ENCODE data around the gene ZNF8. TPM values are rescaled to one million over a fixed set of nuclear protein-coding genes. Genes with fewer than 3 reads are reported as not detected.
"Not testable (repeated sequence)": the region's sequence is repeated elsewhere in the genome, so short reads cannot be mapped to it uniquely, and the experiment has no call there.

ZNF8 gene
- 1 to 10 TPM; 3.6 to 4.2 TPM for total RNA-seq

DNA sequence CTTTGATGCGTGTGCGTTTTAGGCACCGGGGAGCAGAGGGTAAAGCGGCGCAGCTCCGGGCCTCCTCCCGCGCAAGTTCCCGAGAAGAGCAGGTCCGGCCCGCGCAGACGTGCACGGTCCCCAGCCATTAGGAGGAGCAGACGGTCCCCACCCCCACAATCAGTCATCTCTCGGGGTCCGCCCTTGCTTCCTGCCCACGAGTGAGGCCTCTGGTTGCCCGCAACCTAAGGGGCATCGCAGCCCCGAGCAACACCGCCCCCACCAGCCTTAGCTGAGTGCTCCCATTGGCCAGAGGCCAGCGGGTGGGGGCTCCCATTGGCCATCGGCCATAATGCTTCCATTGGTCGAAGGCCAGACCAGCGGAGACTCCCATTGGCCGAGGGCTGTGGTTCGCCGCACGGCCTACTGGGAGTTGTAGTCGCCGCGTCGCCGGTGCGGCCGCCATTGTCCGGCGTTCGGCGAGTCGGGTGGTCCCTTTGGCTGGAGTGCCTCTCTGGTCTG lies at the start of gene ZNF8:
Gene ZNF8 (plus strand): TSS at position 415 of the 501 bp plus-strand sequence. CDS start 127 bp downstream, outside the sequence.
- DNase-seq (ENCODE audit: low spot score) (peak; percentile 98), ATAC-seq (peak; percentile 99)
- Mint-ChIP-seq H3K9me3 (no peaks in the 10 kb centered on the region), H3K36me3 (peaks cover 38% of the 10 kb centered on the region), H3K27me3 (no peaks in the 10 kb centered on the region), H3K27ac (peak within 1 kb of the TSS; percentile 96), H3K4me1 (ENCODE audit: low read depth in 2 of 2) (peaks cover 25 to 39% of the 10 kb centered on the region in 2 donors), H3K4me3 (peak within 1 kb of the TSS; percentile 95)

DNA sequence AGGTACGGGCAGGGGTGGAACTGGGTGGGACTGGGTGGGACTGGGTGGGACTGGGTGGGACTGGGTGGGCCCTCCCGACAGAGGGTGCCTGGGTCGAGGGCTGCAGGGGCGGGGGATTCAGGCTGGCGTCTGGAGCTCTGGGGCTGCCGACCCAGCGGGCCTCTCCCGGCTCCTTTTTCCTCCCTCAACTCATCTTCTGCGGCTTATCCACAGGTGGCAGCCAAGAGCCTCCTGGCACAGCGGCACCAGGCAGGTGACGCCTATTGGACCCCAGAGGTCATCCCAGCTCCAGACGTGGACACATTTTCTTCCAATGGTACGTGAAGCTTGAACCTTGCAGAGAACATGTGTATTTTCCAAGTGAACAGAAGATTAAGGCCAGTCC lies 49.5 kb upstream of the ZNF8 start:
- H3K27ac Mint-ChIP-seq, result peak overlapping the region; percentile 88 to 90
- H3K4me1 Mint-ChIP-seq (ENCODE audit: low read depth in 2 of 2), result peaks cover 32 to 36% of the 10 kb centered on the region in 2 donors
- H3K9me3 Mint-ChIP-seq, result peaks cover 18% of the 10 kb centered on the region
- peaks cover 0 to 5% of the 10 kb centered on the region in 2 donors for H3K27me3 Mint-ChIP-seq
- no peak for ATAC-seq
- H3K36me3 Mint-ChIP-seq, result peaks cover 54% of the 10 kb centered on the region
- H3K4me3 Mint-ChIP-seq, result peak overlapping the region; percentile 95
- no peak for DNase-seq (ENCODE audit: low spot score)

GRCh38 chr19:58237324-58237723 lies 41.4 kb upstream of the ZNF8 start:
- DNase-seq (ENCODE audit: low spot score) (no peak), ATAC-seq (no peak)
- H3K36me3 Mint-ChIP-seq, result peaks cover 57% of the 10 kb centered on the region
- no peak overlapping the region for H3K27ac Mint-ChIP-seq
- no peak overlapping the region for H3K4me3 Mint-ChIP-seq
- peaks cover 7% of the 10 kb centered on the region for H3K9me3 Mint-ChIP-seq
- H3K4me1 Mint-ChIP-seq (ENCODE audit: low read depth in 2 of 2), result peaks cover 7 to 11% of the 10 kb centered on the region in 2 donors
- H3K27me3 Mint-ChIP-seq, result no peaks in the 10 kb centered on the region

DNA sequence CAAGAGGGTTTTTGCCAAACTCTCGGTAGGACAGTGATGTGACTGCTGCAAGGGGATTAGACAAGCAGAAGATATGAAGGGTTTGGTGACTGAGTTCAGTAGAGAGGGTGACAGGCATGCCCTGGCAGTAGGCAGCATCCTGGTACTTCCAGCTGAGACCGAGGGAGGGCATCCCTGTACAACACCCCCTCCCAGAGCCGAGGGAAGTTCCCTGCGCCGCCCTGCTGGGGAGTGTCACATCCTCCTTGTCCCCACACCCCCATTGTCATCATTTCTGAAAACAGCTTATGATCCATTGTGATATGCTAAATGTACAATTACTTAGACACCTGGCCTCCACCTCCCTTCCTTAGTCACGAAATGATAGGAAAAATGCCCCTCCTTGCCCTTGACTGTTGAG lies 35.4 kb upstream of the ZNF8 start:
- ATAC-seq, result no peak
- Mint-ChIP-seq H3K4me3 (no peak overlapping the region), H3K27me3 (no peaks in the 10 kb centered on the region), H3K27ac (no peak overlapping the region), H3K36me3 (peaks cover 69% of the 10 kb centered on the region), H3K9me3 (peaks cover 11% of the 10 kb centered on the region), H3K4me1 (ENCODE audit: low read depth in 2 of 2) (peaks cover 0 to 7% of the 10 kb centered on the region in 2 donors)
- DNase-seq (ENCODE audit: low spot score), result no peak

- Mint-ChIP-seq H3K9me3 (peaks cover 11% of the 10 kb centered on the region), H3K36me3 (peaks cover 77% of the 10 kb centered on the region), H3K4me3 (no peak overlapping the region), H3K27ac (no peak overlapping the region), H3K4me1 (ENCODE audit: low read depth in 2 of 2) (no peaks in the 10 kb centered on the region), H3K27me3 (no peaks in the 10 kb centered on the region)
- ATAC-seq (no peak), DNase-seq (ENCODE audit: low spot score) (no peak)
These were observed 29.9 kb upstream of the ZNF8 start for GRCh38 chr19:58248886-58249285.

DNA sequence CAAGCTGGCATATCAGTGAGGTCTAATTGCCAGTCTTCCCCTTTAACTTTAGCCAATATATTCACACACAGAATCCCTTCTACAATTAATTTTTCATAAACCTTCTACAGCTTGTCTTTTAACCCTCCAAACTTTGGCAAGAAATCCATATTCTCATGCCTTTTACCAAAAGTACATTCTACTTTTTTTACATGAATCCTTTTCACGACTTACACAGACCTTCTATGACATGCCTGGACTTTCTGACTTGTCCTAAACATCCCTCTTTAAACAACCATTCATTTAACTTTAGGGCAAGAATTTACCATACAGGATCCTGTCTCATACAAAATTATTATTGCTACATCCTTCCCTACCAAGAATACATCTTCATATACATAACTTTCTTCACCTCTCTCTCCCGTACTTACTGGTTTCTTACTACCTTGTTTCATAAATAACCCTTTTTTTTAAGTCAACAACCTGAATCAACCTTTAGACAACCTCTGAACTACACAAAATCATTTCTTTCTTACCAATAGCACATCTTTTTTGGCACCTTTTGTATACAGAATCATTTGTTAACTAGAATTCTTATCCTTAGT lies 26.6 kb upstream of the ZNF8 start:
- H3K36me3 Mint-ChIP-seq, result peaks cover 81% of the 10 kb centered on the region
- no peak overlapping the region for H3K4me3 Mint-ChIP-seq
- no peaks in the 10 kb centered on the region for H3K27me3 Mint-ChIP-seq
- ATAC-seq (no peak), DNase-seq (ENCODE audit: low spot score) (no peak)
- no peak overlapping the region for H3K27ac Mint-ChIP-seq
- H3K4me1 Mint-ChIP-seq (ENCODE audit: low read depth in 2 of 2), result no peaks in the 10 kb centered on the region
- H3K9me3 Mint-ChIP-seq, result peaks cover 22% of the 10 kb centered on the region

- peaks cover 29% of the 10 kb centered on the region for H3K9me3 Mint-ChIP-seq
- DNase-seq (ENCODE audit: low spot score), result not testable (repeated sequence)
These were observed 20.5 kb upstream of the ZNF8 start for GRCh38 chr19:58258259-58258658.

DNA sequence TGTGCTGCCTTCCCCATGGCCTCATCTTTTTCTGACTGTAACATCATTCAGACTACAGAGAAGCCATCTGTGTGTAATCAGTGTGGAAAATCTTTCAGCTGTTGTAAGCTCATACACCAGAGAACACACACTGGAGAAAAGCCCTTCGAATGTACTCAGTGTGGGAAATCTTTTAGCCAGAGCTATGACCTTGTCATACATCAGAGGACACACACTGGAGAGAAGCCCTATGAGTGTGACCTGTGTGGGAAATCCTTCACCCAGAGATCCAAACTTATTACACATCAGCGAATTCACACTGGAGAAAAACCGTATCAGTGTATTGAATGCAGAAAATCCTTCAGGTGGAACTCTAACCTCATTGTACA lies 17.2 kb upstream of the ZNF8 start:
- ATAC-seq, result no peak
- Mint-ChIP-seq H3K4me1 (ENCODE audit: low read depth in 2 of 2) (peaks cover 0 to 6% of the 10 kb centered on the region in 2 donors), H3K27ac (no peak overlapping the region), H3K4me3 (no peak overlapping the region), H3K36me3 (peaks cover 69% of the 10 kb centered on the region), H3K9me3 (peaks cover 19% of the 10 kb centered on the region), H3K27me3 (no peaks in the 10 kb centered on the region)
- DNase-seq (ENCODE audit: low spot score), result no peak

More at GRCh38 chr19:58258259-58258658, 20.5 kb upstream of the ZNF8 start:
- H3K27ac Mint-ChIP-seq; H3K27me3 Mint-ChIP-seq; H3K4me3 Mint-ChIP-seq; ATAC-seq; H3K4me1 Mint-ChIP-seq (ENCODE audit: low read depth in 2 of 2): not testable (repeated sequence)
- peaks cover 87% of the 10 kb centered on the region for H3K36me3 Mint-ChIP-seq

- Mint-ChIP-seq H3K27ac (no peak overlapping the region), H3K4me3 (no peak overlapping the region), H3K27me3 (no peaks in the 10 kb centered on the region), H3K36me3 (peaks cover 65% of the 10 kb centered on the region), H3K9me3 (peaks cover 18% of the 10 kb centered on the region), H3K4me1 (ENCODE audit: low read depth in 2 of 2) (peaks cover 0 to 6% of the 10 kb centered on the region in 2 donors)
- ATAC-seq (no peak), DNase-seq (ENCODE audit: low spot score) (no peak)
These were observed 16.5 kb upstream of the ZNF8 start for GRCh38 chr19:58261968-58262921.

DNA sequence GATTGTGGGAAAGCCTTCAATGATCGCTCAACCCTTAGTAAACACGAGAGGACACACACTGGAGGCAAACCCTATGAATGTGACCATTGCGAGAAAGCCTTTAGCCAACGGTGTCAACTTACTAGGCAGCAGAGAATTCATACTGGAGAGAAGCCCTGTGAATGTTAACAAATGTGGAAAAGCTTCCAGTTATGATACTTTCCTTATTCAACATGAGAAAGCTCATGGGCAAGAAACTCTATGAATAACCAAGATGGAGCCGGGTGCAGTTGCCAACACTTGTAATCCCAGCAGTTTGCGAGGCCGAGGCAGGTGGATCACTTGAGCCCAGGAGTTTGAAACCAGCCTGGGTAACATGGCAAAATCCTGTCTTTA lies 15.8 kb upstream of the ZNF8 start:
- ATAC-seq (no peak), DNase-seq (ENCODE audit: low spot score) (no peak)
- peaks cover 58% of the 10 kb centered on the region for H3K36me3 Mint-ChIP-seq
- H3K27me3 Mint-ChIP-seq, result no peaks in the 10 kb centered on the region
- no peak overlapping the region for H3K4me3 Mint-ChIP-seq
- H3K9me3 Mint-ChIP-seq, result peaks cover 11% of the 10 kb centered on the region
- no peak overlapping the region for H3K27ac Mint-ChIP-seq
- H3K4me1 Mint-ChIP-seq (ENCODE audit: low read depth in 2 of 2), result peaks cover 0 to 2% of the 10 kb centered on the region in 2 donors

DNA sequence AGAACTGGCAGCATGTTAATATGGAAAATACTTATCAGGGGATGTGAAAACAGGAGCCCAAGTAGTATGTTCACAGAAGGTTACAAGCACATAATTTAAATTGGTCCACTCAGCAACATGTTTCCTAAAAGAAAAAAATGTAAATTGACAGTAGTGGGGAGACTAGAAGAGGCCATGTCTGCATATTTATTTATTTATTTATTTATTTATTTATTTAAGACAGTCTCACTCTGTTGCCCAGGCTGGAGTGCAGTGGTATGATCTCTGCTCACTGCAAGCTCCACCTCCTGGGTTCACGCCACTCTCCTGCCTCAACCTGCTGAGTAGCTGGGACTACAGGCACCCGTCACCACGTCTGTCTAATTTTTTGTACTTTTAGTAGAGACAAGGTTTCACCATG lies 13.7 kb upstream of the ZNF8 start:
- ATAC-seq, result no peak
- Mint-ChIP-seq H3K27ac (no peak overlapping the region), H3K9me3 (no peaks in the 10 kb centered on the region)

DNA sequence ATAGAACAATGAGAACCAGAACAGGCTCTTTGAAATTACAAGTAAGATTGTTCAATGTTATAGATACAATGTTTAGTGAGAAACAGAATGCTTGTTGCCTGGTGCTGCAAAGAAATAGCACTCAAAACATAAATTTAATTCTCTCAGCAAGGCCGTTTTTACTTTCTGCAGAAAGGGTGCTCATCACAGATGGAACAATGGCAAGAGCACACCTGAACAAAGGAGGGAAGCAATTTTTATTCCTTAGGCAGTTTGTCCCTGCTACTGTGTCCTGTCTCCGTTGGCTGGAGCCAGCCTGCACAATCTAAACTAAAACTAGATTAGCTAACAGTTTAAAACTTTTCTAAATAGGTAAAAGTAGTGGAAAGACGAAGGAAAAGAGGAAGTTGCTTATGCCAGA lies 10.4 kb upstream of the ZNF8 start:
- no peaks in the 10 kb centered on the region for H3K9me3 Mint-ChIP-seq
- no peak overlapping the region for H3K27ac Mint-ChIP-seq
- no peak overlapping the region for H3K4me3 Mint-ChIP-seq
- no peak for DNase-seq (ENCODE audit: low spot score)
- no peaks in the 10 kb centered on the region for H3K27me3 Mint-ChIP-seq
- H3K36me3 Mint-ChIP-seq, result peaks cover 38% of the 10 kb centered on the region
- ATAC-seq, result no peak
- H3K4me1 Mint-ChIP-seq (ENCODE audit: low read depth in 2 of 2), result no peaks in the 10 kb centered on the region

More for the DNA sequence above, 13.7 kb upstream of the ZNF8 start:
- Mint-ChIP-seq H3K4me3 (no peak overlapping the region), H3K4me1 (ENCODE audit: low read depth in 2 of 2) (no peaks in the 10 kb centered on the region), H3K27me3 (no peaks in the 10 kb centered on the region), H3K36me3 (peaks cover 50% of the 10 kb centered on the region)
- DNase-seq (ENCODE audit: low spot score), result no peak

DNA sequence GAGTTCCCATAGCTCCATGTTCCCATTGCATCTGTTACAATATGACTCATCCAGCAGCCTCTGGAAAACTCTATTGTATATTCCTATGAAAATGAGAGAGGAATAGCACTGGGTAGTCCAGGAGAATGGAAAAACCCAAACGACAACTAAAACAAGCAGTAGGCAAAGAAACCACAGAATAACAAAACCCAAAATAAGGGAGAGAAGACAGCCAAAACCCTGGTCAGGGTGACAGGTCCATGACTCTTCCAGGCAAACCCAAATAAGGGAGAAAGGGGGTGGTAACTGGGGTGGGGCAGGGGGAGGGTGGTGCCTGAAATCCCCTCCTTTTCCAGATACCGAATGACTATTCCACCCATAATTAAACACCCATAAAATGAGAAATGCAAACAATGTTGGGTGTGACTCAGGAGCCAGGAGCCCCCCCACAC lies 4.0 kb upstream of the ZNF8 start:
- H3K27ac Mint-ChIP-seq, result no peak overlapping the region
- no peak for DNase-seq (ENCODE audit: low spot score)
- H3K4me1 Mint-ChIP-seq (ENCODE audit: low read depth in 2 of 2), result peaks cover 10 to 22% of the 10 kb centered on the region in 2 donors
- peaks cover 46% of the 10 kb centered on the region for H3K36me3 Mint-ChIP-seq
- H3K9me3 Mint-ChIP-seq, result no peaks in the 10 kb centered on the region
- H3K27me3 Mint-ChIP-seq, result no peaks in the 10 kb centered on the region
- no peak for ATAC-seq
- no peak overlapping the region for H3K4me3 Mint-ChIP-seq

DNA sequence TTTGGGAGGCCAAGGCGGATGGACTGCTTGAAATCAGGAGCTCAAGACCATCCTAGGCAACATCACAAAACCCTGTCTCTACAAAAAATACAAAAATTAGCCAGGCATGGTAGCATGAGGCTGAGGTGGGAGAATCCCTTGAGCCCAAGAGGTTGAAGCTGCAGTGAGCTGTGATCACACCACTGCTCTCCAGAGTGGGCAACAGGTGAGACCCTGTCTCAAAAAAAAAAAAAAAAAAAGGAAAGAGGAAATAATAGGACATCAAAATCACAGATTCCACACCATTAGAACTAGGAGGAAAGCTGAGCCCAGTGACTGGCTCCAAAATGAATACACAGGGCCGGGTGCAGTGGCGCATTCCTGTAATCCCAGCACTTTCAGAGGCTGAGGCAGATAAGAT lies 3.2 kb upstream of the ZNF8 start:
- Mint-ChIP-seq H3K4me3 (no peak overlapping the region), H3K36me3 (peaks cover 45% of the 10 kb centered on the region), H3K27ac (no peak overlapping the region), H3K27me3 (no peaks in the 10 kb centered on the region), H3K9me3 (no peaks in the 10 kb centered on the region), H3K4me1 (ENCODE audit: low read depth in 2 of 2) (peaks cover 17 to 30% of the 10 kb centered on the region in 2 donors)
- DNase-seq (ENCODE audit: low spot score) (no peak), ATAC-seq (no peak)
